OCI-M1 (cell line): ENCODE results near the gene TMEM107.

Experiments
- DNase-seq: peaks from one replicate; lab custom pipeline; 2025; lab: John Stamatoyannopoulos, UW

TMEM107 gene

GRCh38 chr17:8162233-8162996 lies 13.8 kb downstream of the TMEM107 start, which contains the start of gene VAMP2:
TSS of gene VAMP2 (minus strand) at chr17:8162948. CDS start at chr17:8162879, 69 bp downstream.
- DNase-seq, result peak; percentile 79

GRCh38 chr17:8161289-8162232 lies 14.6 kb downstream of the TMEM107 start:
- no peak for DNase-seq

DNA sequence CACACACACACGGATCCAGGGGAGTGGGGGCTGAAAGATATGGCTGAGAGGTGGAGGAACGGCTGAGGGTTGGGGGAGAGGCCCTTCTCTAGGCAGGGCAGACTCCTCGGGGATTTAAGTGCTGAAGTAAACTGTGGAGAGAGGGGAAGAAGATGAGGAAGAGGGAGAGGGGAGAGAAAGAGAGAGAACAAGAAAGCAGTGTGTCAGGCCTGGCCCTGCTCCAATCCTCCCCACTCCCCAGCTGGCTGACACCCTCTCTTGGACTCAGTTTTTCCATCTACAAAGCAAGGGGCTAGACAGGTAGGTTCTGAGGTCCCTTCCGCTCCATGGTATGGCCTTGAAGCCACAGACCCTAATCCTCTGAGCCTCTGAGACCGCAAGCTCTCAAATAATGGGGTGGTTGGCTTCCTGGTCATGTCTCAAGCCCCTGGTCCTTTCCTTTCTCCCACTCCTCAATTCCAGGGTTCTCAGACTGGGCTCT lies 15.4 kb downstream of the TMEM107 start:
- DNase-seq, result no peak

- no peak for DNase-seq
Measured at GRCh38 chr17:8160224-8160577, 16.0 kb downstream of the TMEM107 start.

DNA sequence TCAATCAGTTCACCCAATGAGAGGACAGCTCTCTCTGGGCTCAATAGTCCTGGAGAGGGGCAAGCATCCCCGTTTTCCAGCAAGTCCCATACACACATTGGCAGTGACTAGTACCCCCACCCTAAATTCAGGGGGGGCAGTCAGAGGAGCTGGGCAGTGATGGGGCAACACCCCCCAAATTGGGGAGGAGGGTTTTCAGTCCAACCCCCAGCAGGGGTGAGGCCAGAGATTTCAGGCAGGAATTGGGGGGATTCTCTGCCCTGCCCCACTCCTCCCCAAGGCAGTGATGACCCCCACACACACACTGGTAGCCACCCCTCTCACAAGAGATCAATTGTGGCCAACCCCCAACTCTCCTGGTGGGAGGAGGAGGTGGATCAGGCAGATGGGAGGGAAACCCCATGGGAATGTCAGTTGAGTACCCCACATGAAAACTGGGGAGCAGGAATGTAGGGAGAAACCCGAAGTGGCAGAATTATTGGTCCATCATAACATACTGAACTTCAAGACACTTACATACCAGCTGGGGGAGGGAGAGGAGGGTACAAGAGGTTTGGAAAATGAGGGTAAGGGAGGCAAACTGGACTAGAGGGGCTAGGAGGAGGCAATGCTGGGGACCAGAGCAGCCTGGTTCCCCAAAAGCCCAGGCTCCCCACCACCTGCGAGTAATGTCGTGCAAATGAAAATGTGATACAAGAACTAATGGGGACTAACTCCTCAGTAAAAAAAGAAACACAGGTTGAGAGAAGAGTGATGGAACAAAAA lies 16.5 kb downstream of the TMEM107 start:
- DNase-seq, result no peak

DNA sequence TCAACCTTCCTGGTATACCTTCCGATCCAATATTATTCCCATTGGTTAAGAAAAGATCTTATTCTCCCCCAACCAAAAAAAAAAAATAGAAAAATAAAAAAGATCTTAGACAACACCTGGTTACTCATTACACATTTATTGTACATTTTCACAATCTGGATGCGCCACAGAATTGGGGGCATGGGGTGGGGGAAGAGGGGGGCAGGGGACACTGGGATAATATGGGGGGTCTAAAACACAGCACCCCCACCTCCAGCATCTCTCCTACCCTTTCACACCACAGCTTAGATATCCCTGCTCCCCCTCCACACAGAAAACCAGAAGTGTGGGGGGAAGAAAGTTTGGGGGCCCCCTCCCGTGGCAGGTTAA lies 17.2 kb downstream of the TMEM107 start:
- no peak for DNase-seq

DNA sequence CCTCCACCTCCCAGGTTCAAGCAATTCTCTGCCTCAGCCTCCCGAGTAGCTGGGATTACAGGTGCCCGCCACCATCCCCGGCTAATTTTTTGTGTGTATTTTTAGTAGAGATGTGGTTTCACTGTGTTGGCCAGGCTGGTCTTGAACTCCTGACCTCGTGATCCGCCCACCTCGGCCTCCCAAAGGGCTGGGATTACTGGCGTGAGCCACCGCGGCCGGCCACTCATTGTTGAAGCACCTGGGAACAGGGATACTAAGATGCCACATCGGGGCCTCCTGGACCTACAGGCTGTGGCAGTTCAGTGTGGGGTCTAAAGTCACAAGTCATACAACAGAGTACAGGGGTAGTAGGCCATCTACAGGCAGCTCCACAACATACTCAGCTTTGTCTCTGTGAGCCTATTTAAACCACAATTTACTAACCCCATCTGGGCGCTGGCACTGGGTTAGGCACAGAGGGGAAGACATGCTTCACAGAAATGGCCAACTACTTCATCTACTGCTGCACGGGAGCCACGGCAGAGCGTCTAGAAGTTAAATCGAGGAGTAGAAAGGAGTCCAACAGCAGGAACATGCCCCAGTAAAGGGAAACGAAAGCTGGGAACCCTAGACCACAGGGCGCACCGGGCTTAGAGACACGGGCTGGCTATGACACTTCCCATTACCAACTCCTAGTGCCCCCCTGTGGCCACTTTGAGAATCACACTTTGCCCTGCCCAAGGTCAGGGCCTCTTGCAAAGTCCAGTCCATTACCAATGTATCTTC lies 17.7 kb downstream of the TMEM107 start:
- peak; percentile 99 for DNase-seq

DNA sequence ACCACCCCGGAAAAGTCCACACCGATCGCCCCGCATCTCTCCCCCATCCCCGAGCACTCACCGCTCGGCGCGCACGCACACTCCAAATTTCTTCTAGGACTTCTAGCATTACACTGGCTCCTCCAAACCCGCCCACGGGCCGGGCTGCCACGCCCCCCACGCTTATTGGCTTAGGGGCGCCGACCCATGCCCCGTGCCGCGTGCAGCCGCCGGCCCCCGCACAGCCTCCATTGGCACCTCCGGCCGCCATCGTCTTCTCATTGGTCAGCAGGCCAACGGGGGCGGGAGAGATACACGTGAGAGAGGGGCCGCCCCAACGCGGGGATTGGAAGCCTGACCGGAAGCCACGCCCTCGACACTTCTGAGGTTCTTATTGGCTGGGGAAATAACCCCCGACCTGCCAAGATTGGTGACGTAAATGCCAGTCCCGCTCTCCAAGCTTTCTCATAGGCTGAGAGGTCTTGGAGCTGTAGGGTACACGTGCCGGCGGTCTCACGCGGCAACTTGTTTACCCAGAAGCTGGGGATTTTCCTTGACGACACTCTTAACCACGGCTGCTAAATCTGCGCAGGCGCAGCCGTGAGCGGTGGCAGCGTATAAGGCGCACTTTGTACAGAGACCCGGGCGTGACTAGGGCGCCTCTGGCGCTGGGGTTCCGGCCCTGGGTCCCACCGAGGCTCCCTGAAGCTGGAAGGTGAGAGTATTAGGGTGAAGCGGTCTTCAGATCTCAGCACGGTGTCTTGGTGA lies 19.8 kb downstream of the TMEM107 start:
- peak; percentile 100 for DNase-seq

GRCh38 chr17:8155996-8156245 lies 20.3 kb downstream of the TMEM107 start:
- DNase-seq, result no peak

DNA sequence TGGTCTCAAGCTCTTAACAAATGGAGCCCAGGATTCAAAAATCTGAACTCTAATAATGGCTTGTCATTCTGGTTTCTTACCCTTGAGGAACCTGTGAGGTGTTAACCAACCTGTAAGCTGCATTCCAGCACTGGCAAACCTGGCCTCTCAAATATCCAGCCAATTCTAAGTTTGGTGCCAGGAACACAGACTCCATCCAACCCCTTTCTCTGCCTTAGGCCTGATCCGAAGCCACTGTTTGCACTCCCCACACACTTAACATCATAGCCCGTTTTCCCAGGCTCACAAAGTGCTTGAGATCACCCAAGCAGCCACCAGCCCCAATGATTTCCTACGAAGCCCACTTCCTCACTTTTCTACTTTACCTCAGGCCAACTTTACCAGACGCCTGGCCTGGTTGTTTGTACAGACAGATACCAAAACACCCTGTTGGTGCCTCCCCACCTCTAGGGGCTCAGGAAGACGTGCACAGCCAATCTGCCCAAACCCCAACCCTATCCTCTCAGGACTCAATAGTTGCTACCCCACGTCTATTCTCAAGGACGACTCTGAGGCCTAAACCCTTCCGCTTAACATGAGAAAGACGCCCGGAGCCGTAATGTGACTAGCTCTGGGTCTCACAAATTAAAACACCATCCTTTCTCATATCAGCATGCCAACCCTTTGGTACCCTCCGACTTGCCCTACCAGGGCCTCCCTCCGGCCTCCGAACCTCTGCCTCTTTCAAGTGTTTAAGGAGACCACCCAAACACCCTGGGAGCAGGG lies 20.8 kb downstream of the TMEM107 start:
- DNase-seq, result no peak

- DNase-seq, result no peak
Measured at GRCh38 chr17:8154608-8155155, 21.5 kb downstream of the TMEM107 start.

- peak; percentile 99 for DNase-seq
Measured at GRCh38 chr17:8153957-8154607, 22.1 kb downstream of the TMEM107 start.

GRCh38 chr17:8153525-8153956 lies 22.6 kb downstream of the TMEM107 start:
- peak; percentile 85 for DNase-seq

- DNase-seq, result no peak
Measured at GRCh38 chr17:8153031-8153451, 23.1 kb downstream of the TMEM107 start.

GRCh38 chr17:8152112-8152775 lies 23.9 kb downstream of the TMEM107 start, which contains the start of gene PER1:
TSS of gene PER1 (minus strand) at chr17:8152404. CDS start at chr17:8150706, 1,698 bp downstream.
- DNase-seq, result peak; percentile 98

DNA sequence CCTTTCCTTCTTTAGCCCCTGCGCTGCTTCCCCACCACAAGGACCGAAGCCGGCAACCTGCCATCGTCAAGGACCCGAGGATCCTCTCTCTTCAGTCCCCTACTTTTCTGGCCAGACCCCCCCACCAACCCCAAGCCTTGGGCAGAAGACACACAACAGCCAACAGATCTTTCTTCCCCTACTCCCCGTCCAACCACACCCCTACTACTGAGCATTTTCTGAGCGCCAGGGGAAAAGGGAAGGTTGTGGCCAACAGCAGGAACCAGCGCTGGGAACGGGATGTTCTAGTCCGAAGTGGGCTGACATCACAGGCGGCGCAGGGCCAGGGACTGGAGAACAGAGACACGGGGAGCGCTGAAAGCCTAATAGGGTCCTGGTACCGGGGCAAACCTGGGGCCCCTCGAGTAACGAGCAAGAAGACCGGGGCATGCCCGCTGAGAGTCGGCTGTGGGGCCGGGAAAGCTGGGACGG lies 24.5 kb downstream of the TMEM107 start:
- DNase-seq, result peak; percentile 60

DNA sequence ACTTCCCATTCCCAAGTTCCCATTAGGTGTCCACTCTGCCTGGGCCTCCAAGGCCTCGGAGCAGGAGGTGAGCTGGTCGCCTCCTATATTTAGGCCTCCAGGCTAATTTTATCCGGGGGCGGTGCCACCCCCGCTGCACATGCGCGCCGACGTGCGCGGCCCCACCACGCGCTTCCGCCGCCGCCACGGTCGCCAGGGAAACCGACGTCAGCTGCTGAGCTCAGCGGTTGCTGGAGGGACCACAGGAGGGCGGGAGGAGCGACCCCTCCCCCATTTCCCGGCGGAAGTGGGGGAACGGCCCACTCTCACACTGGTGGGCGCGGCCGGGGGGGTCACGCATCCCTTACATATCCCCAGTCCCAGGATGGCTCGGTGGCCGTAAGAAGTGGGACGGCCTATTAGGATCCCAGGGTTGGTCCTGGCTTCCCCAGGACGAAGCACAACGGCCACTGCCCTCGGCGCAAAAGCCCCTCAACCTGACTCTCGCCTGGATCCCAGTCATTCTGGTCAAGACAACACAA lies 25.0 kb downstream of the TMEM107 start:
- DNase-seq, result no peak
